GM21515 (cell line): ENCODE results near the gene ENTREP1.

Experiments used
- ATAC-seq: cut with Tn5 transposase; IDR thresholded peaks from one replicate; pipeline ENCODE4 v1.9.1; 2021; ENCODE audit not compliant: unreplicated experiment

Gene ENTREP1

DNA sequence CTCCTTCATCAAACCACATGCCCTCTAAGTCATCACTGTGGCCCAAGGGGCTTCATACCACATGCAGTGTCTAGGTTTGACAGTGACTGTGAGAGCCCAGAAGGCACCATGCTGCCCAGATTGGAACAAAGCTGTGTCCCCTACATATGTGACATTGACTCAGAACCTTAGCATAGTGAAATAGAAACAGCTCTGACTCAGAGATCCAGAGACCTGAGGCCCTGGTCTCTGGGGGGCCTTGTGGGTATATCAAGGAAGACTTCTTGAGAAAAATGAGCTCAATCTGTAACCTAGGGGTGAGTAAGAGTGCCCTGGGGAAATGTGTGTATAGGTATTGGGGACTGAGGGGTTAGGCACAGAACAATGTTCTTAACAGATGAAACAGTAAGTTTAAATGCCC lies 7.1 kb upstream of the ENTREP1 start:
- ATAC-seq: peak; percentile 56

DNA sequence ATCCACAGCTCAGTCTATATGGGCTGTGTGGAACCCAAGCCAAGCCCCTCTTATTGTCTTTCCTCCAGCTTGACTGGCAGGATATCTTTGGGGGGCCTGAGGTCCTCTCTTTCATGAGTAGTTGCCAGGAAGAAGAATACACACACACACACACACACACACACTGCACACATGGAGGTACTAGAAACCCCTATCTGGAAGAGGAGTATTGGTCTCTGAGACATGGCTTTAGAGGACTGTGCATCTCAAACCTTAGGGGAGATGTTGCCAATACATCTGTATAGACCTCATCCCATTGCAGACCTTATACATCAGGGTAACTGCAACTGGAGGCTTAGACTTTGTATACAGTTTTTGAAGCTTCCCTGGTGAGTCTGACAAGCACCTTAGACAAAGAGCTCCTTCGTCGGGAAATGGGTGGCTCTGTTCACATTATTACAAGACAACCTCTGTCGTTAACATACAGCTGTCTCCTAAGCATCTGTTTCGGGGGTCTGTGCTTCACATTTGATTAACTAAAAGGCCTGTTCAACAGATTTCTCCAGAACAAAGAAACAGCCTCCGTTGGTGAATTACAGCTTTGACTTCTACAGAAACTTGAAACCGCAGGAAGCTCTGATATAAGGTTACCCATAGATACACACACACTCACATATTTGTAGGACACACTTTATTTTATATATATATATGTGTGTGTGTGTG lies 5.5 kb upstream of the ENTREP1 start:
- ATAC-seq: no peak

DNA sequence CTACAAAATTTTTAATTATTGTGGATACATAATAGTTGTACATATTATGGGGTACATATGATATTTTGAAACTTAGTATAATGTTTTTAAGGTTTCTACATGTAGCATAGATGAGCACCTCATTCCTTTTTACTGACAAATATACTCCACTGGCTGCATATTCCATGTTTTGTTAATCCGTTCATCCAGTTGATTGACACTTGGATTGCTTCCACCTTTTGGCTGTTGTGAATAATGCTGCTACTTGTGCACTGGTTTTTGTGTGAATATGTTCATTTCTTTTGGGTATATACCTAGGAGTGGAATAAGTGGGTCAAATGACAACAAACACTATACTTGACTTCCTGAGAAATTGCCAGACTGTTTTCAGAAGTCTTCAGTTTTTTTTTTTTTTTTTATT lies 2.8 kb upstream of the ENTREP1 start:
- ATAC-seq: no peak

DNA sequence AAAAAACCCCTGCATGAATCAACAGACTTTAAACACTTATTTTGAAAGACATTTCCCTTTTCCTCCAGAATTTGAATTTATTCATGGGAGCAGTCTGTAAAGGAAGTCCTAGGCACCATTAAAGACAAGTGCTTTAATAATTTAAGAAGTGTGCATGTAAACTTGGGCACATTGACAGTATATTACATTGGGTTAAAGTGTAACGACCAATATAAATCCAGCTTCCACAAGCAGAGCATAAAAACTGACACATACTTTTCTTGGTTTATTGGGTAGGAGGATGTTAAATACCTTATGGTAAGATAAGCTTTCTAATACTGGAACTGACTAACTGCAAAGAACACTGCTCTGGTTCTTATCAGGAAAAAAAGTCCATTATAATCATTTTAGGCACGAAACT lies 1.2 kb upstream of the ENTREP1 start:
- no peak for ATAC-seq

DNA sequence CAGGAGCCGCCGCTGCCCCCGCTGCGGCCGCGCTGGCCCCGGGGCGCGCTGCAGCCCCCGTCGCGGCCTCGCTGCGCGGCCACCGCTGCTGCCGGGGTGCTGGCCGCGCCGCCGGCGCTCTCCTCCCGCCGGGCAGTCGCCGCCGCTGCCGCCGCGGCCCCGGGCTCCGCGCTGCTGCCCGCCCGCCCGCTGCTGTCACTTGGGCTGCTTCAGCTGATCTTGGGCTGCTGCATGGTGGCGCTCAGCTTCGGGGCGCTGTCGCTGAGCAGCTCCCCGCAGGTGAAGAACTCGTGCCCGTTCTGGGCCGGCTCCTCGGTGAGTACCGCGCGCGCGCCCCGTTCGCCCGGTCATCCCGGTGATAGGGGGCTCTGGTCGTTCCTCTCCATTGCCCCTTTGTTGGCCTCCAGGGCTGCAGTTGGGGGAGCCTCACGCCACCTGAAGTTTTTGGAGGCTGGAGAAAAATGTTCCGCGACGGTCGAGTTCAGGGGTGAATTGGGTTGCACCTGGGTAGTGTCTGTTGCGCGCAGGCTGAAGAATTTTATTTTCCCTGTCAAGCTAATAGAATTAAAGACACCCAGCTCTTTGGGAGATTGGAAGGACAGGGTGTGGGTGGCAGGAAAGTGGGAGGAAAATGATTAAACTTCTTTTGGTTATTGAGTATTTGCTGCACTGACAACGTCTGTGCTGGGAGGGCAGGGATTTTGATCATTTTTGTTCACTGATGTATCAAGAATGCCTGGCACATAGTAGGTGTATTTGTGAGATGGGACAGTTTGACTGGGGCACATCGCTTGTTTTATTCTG lies 596 bp downstream of the ENTREP1 start:
- no peak for ATAC-seq

DNA sequence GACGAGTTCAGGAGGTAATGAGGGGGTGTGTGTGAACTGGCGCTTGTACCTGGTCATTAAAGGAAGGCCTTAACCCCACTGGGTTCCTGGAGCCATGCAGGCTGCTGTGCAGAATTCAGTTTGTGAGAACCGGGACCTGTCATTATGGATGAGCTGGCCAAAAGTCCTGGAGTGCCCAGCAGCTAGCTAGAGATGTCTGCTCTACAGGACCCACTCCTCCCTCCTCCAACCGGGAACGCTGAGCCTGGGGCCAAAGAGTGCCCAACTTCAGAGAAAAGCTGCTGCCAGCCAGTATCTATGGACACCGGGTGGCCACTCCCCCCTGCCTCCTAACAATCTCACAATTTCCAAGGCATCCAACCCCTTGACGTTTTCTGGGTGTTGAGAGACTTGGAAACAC lies 1.2 kb downstream of the ENTREP1 start:
- no peak for ATAC-seq

DNA sequence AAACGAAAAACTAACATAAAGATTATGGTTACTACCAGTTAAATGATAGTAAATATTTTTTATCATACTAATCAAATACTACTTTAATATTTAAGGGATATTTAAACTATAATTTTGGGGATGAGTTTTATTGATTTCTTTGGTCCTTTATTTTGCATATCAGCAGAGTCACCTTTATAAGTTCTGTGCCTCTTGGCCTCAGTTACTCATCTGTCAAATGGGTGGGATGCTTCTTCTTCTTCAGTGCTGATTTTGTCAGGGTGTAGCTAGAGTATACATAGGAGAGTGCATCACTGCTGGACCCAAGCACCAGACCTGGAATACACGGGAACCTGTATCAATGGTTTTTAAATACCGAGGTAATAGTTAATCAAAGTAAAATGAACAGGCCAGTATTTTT lies 5.6 kb downstream of the ENTREP1 start:
- ATAC-seq: no peak

DNA sequence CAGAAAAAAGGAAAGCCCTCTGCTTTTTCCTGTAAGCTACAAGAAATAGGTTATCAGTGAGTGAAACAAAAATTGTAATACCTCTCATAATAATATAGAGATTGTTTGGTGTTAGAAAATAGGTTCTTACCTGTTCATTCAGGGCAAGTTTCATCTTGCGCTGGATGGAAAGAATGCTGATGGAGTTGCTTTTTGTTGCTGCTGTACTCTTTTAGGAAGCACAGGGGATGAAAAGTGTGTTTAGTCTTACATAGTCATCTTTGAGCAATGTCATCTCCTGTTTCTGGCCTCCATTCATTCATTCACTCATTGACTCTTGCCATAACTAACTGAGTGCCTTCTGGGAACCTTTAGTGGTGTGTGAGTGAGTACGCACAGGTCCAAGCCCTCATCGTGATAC lies 6.4 kb downstream of the ENTREP1 start:
- no peak for ATAC-seq

DNA sequence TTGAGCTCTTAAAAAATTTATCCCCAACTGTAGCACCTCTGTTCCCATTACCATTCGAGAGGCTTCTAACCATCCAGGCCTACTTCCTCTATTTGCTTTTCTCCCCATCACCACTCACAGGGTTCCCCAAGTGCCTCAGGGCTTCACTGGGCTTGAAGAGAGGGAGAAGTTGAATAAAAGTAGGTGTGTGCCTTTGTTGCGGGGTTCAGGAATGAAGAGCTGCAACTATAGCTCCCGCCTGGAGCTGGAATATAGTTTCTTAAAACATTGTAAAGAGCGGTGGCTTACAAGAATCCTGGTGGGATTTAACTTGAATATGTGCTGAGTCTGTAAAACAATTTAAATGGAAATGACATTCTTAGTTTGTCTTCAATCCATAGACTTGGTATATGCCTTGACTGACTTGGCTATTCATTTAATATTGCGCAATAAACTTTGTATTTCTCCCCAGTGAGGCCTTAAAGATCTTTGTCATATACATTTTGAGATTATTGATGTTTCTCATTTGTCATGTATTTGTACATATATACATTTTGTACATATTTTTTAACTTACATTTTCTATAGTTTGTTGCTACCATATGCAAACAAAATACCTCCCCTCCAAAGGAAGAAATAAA lies 7.2 kb downstream of the ENTREP1 start:
- no peak for ATAC-seq

DNA sequence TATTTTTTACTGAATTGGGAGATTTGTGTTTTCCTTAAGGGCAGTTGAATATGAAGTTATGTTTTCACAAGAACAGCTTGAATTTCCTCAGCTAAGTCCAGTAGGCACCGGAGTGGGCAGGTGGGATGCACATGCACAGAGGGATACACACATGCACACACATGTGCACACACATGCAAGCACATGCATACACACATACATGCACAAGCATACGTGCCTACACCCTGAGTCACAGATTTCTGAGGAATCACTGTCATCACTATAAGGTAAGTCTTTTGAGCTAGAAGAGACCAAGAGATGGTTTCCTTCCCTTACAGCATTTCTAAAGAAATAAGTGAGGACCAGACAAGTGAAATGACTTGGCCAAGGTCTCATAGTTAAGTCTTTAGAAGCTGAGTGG lies 8.7 kb downstream of the ENTREP1 start:
- ATAC-seq: no peak

DNA sequence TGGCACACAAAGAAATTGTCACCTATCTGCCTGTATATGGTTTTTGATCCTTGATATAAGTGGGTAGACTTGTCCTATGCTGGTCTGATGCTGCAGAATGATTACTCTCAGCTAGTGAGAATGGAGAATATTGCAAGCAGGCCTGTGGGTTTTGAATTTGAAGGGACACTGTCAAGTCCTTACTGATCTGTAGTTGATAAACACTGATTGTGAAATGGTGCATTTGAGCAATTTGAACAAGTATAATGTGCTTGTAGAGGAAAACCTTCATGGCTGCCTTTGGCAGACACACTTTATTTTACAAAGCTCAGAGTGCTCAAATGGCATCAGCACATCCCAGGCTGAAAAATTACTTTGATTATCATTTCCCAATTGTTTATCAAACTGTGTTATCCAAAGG lies 9.3 kb downstream of the ENTREP1 start:
- ATAC-seq: no peak

DNA sequence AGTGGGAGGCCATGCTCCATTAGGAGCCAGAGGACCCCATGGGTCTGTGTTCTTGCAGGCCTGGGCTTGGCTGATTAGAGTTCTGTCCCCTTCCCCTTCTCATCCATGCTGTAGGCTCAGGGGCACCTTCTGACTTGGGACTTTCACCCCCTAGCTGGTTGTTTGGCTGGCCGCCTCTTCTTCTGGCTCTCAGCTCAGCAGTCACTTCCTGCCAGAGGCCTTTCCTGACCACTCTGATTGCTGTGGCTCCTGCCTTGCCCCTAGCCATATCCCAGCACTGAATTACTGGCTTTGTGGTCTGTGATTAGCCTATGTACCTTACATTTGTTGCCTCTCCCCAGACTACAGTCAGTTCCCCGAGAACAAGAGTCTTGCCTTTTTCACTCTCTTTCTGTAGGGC lies 14.6 kb downstream of the ENTREP1 start:
- ATAC-seq: no peak

DNA sequence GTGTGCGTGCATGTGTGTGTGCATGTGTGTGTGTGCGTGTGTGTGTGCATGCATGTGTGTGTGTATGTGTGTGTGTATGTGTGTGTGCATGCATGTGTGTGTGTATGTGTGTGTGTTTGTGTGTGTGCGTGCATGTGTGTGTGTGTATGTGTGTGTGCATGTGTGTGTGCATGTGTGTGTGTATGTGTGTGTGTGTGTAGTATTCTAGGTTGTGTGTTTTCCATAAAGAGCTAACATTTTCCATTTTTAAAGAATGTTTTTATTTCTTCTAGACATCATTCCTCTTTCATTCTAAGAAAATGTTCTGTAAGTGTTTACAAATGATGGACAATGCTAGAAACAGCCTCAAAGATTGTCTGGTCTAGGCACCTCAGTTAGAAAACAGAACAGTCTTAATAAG lies 15.6 kb downstream of the ENTREP1 start:
- ATAC-seq: no peak

DNA sequence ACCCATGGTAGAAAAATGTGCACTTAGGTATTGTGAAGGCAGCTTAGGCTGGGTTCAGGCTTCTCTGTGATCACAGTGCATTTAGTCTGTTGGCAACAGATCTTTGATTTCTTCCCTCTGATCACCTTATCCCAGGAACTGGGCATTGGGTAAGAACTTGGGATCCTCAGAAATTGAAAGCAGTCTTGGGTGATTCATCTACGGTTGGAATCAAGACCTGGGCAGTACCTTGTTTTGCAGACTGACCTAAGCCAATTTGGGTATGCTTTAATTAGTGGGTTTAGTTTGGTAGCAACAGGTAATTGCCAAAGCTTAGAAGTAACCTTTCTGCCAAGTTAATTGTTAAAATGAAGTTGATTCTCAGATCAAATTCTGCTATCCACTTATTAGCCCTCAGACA lies 17.8 kb downstream of the ENTREP1 start:
- no peak for ATAC-seq

DNA sequence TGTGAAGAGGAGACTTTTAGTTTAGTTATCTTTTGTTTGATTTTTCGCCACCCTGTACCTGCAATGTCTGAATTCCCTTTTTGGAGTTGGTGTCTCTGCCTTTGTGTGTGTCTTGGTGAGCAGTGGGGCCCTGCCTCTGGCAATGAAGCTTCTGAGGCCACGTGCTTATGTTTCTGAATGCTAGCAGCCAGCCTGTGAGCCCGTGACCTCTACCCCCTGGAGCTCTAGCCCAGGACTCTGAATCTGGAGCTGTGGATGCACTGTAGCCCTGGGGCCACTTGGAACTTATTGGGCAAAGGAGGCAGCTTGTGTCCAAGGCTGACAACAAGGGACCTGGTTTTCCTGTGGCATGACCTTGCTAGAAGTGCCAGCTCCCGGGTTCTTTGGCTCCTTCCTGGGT lies 19.4 kb downstream of the ENTREP1 start:
- ATAC-seq: no peak

DNA sequence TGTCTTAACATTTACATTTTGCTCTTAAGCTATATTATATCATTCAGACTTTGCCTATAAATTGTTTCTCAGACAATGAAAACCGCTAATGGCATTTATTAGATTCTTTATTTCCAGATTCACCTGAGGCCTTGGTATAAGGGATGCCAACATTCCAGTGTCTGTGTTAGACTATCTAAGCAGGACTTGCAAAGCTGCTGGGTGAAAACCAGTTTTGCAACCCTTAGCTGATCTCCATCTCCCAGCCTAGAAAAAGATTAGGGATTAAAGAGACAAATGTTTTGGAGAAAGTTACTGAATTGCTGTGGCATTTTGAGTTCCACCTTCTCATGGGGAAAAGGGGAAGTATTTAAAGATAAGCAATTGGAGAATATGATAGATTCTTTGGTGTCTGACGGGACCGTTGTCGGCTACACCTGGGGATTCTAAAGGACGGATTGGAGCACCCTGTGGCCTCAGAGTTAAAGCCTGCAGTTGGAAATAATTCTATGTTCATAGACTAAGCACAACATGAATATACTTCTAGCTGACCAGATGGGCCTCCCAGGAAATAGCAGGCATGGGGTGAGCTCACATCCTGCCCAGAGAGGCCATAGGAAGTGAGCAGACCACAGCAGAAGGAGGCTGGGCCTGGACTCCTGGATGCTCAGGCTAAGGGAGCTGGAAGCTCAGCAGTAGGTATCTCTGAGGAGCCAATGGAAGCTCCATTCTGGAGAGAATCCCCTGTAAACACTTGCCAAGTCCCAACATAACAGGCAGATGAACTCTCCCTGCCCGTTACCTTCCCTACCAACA lies 21.8 kb downstream of the ENTREP1 start:
- no peak for ATAC-seq

DNA sequence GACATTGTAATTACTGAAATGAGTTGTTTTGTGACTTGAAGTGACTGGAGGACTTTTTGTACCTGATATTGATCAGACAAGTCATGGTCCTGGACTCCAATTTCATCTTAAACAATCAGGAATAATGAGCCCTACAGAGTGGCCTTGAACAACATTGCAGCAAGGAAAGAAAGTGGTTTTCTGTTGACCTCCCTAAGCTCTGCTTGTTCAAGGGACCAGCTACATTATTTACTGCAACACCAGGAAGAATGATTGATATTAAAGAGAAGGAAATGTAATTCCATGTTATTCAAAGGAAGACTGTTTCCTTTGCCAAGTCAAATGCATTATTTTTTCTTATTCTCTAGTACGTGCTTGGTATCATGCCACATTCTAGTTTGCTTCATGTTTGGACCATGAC lies 22.6 kb downstream of the ENTREP1 start:
- no peak for ATAC-seq

DNA sequence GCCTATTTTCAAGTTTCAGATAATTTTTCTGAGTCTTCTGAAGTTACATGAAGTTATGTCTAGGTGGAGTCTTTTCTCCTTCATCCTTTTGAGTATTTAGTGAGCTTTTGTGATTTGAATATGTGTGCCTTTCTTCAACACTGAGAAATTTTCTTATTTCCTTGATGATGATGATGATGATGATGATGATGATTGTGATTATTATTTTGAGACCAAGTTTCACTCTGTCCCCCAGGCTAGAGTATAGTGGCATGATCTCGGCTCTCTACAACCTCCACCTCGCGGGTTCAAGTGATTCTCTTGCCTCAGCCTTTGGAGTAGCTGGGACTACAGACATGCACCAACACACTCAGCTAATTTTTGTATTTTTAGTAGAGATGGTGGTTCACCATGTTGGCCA lies 26.2 kb downstream of the ENTREP1 start:
- no peak for ATAC-seq

DNA sequence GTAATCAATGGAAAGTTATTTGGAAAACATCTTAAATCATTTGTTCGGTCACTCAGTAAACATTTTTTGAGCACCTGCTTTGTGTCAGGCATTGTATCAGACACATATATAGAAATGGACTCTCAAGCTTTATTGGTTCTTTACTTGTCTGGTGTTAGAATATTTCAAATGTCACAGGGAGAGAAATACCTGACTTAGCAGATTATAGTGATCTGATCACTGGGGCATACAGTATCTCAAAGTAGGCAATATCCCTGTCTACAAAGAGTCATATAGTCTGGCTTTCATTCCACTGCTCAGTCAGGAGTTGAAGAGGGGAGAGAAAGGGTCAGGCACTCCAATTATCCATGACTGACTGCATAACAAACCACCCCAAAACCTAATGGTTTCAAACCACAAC lies 30.2 kb downstream of the ENTREP1 start:
- ATAC-seq: no peak

DNA sequence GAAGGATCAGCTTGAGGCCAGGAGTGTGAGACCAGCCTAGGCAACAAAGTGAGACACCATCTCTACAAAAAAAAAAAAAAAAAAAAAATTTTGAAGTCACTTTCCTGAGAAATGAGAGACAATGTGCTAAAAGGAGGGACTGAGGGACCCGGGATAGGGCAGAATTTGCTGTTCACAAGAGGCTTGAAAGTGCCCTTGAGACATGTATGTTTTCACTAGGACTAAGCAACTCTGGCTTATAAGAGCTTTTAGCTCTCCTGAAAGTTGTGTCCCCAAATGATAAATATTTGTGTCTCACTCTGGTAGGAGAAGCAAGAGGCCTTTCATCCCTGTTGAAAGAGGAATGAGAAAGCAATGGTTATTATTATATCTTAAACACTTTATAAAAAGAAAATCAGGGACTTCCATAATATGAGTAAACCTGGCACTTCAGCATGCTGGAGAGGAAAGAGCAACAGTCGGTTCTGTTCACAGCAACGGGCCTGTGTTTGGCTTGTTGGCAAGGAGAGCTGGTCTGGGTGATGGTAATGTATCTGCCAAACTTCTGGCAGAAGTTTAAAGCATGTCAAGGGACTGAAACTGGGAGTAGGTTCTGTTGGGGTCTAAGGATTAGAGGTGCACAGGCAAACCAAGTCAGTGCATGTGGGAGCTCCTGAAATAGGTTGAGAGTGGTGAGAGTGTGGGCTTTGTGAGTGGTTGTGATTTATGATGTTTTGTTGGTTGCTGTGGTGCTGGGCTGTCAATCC lies 32.2 kb downstream of the ENTREP1 start:
- no peak for ATAC-seq

DNA sequence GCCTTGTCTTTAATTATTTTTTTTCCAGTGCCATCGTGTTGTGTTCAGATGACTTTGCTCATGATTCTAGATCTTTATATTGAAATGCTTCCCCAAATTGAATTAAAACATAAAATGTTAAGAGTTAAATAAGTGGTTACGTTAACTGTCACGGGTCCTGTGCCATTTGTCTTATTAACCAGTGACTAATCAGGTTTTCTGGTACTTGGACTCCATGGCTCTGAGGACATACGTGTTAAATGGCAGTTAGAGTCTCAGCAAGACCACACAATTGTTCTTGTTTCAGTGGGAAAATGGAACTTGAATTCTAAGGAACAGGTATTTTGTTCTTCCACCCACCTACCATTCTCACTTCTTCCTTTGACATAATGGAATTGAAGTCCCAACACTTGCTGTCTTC lies 32.8 kb downstream of the ENTREP1 start:
- no peak for ATAC-seq
